K562 (cell line): Measurements from ENCODE around the gene EPHB4. TPM values are rescaled to one million over a fixed set of nuclear protein-coding genes. Genes with fewer than 3 reads are reported as not detected.

Experiments
- CHAMP1 ChIP-seq: fragments of 450-650 bp; IDR thresholded peaks from 2 replicates; pipeline ENCODE4 v1.6.1; 2016; ENCODE audit warnings: mild to moderate bottlenecking
- ETS1 ChIP-seq: conservative IDR thresholded peaks from 2 replicates; pipeline ENCODE4 v1.6.1; 2011; ENCODE audit warnings: low read depth, mild to moderate bottlenecking, low read length; ENCODE audit not compliant: control insufficient read depth
- JUN ChIP-seq, 2 experiments: sonication (generic) in 1 of 2; formaldehyde crosslinking in 1 of 2; IDR thresholded peaks; 2 replicates each; pipeline versions ENCODE4 v1.6.1 to v1.8.0; 2012 to 2022; ENCODE audit warnings: borderline replicate concordance in 2 of 2, mild to moderate bottlenecking in 2 of 2, improper control_type of control experiment in 1 of 2, low read depth in 1 of 2, low read length in 1 of 2, missing genetic modification reagents in 1 of 2
- PCBP2 ChIP-seq: fragments of 200-400 bp; formaldehyde crosslinking; IDR thresholded peaks from 2 replicates; pipeline ENCODE4 v1.6.1; 2018; ENCODE audit warnings: low read length, low read depth, mild to moderate bottlenecking, moderate library complexity; ENCODE audit not compliant: poor library complexity, severe bottlenecking
- POLR2B ChIP-seq: fragments of 450-650 bp; IDR thresholded peaks from 2 replicates; pipeline ENCODE4 v1.6.1; 2018; ENCODE audit warnings: low read depth; ENCODE audit not compliant: partially characterized antibody
- THRAP3 ChIP-seq: fragments of 450-650 bp; IDR thresholded peaks from 2 replicates; pipeline ENCODE4 v1.6.1; 2016; ENCODE audit warnings: mild to moderate bottlenecking, inconsistent platforms, borderline replicate concordance
- UBTF ChIP-seq, 2 experiments: IDR thresholded peaks; 2 replicates each; pipeline ENCODE4 v1.6.1; 2012; ENCODE audit warnings: improper control_type of control experiment in 2 of 2, low read depth in 2 of 2, low read length in 2 of 2, borderline replicate concordance in 1 of 2
- VEZF1 ChIP-seq: fragments of 200-800 bp; sonication (Bioruptor generic); IDR thresholded peaks from 2 replicates; pipeline ENCODE4 v1.6.1; 2017; ENCODE audit warnings: missing genetic modification characterization, missing compliant biosample characterization
- ZFPM2 ChIP-seq: fragments of 250-450 bp; sonication (Bioruptor Pico); IDR thresholded peaks from 2 replicates; pipeline ENCODE4 v1.5.1; 2022; ENCODE audit warnings: mild to moderate bottlenecking
- ZNF253 ChIP-seq: fragments of 250-450 bp; sonication (Bioruptor Pico); conservative IDR thresholded peaks from 2 replicates; pipeline ENCODE4 v1.6.1; 2021; ENCODE audit warnings: mild to moderate bottlenecking
- ZNF316 ChIP-seq: fragments of 450-650 bp; IDR thresholded peaks from 2 replicates; pipeline ENCODE4 v1.6.1; 2016
- polyA plus RNA-seq, 8 experiments: library from polyadenylated mRNA; depleted of rRNA in 4 of 8; stranded (reverse) in 5 of 8; unstranded in 3 of 8; fragments of >200 nt; fragmentation: Nextera tagmentation in 2 of 8; fragmentation: Illumina TruSeq in 1 of 8; extraction: Ambion mirVana in 2 of 8; extraction: Trizol in 1 of 8; gene quantifications; 2 replicates each; pipeline versions ENCODE4 v1.2.1 to v1.2.3, GENCODE V29; 2011 to 2014; ENCODE audit warnings: inconsistent platforms in 1 of 8, missing spikeins in 1 of 8
- total RNA-seq, 7 experiments: library from RNA; depleted of rRNA in 6 of 7; stranded (reverse); fragments of >200 nt in 6 of 7; fragmentation: Illumina TruSeq in 2 of 7; extraction: Trizol in 2 of 7; gene quantifications; 2 replicates each; pipeline versions ENCODE4 v1.2.1 to v1.2.3, GENCODE V29; 2011 to 2021; ENCODE audit warnings: low replicate concordance in 1 of 7

The EPHB4 gene
- total and polyA plus RNA-seq, 9 of the 15 experiments (the other 6 are each of a cell fraction or from before 2014, with no cell fraction given): 1.2 to 82.1 (median 37.9) TPM

GRCh38 chr7:100867040-100867775 lies 39.9 kb upstream of the EPHB4 start, which contains the start of gene TRIP6 (continued):
- no peak for TF ChIP-seq CHAMP1
- TF ChIP-seq POLR2B: peak; percentile 74
- TF ChIP-seq UBTF (IDR thresholded peaks at IDR 0.05; ENCODE audit: borderline replicate concordance in 1 of 2, low read depth in 2 of 2, low read length in 2 of 2): 0 out of 4 replicates have a peak, but pooled peaks of 1 of the 2 experiments have one; percentile 17
- TF ChIP-seq THRAP3: no peak
- TF ChIP-seq ZFPM2: 0 out of 2 replicates have a peak, but pooled peaks have one; percentile 67
- TF ChIP-seq PCBP2: no peak
- 0 out of 2 replicates have a peak, but pooled peaks have one; percentile 24 for TF ChIP-seq ETS1
- peak; percentile 100 for TF ChIP-seq JUN (IDR thresholded peaks at IDR 0.05; ENCODE audit: borderline replicate concordance, low read depth, low read length)
- TF ChIP-seq JUN (CRISPR knock-in tag; IDR thresholded peaks at IDR 0.05; ENCODE audit: borderline replicate concordance): peak; percentile 54; the same call in 1 of the 2 replicates
- peak; percentile 99 for TF ChIP-seq VEZF1 (CRISPR knock-in tag)
- TF ChIP-seq ZNF316: peak; percentile 86
- peak; percentile 45; the same call in 1 of the 2 replicates for TF ChIP-seq ZNF253
